A673 (cell line): Measurements from ENCODE around the gene DNAH9. TPM values are rescaled to one million over a fixed set of nuclear protein-coding genes. Genes with fewer than 3 reads are reported as not detected.

Experiments
- Bru-seq: library from RNA; stranded (reverse); fragments of 400-500 nt; gene quantifications from one replicate; lab custom pipeline; 2021; lab: Mats Ljungman, UMichigan
- BruChase-seq, 2 experiments: library from RNA; stranded (reverse); fragments of 400-500 nt; gene quantifications; one replicate each; lab custom pipeline; 2021; lab: Mats Ljungman, UMichigan
- BruUV-seq: library from RNA; stranded (reverse); fragments of 400-500 nt; replicated peaks from 2 replicates; lab custom pipeline; 2021; lab: Mats Ljungman, UMichigan
- CTCF ChIA-PET: fragments of 300-600 bp; sonication (Branson Sonifier 250); formaldehyde crosslinking; loops from one replicate; lab custom pipeline; 2022; ENCODE audit warnings: antibody characterized with exemption; lab: Charles Lee
- POLR2A ChIA-PET: fragments of 300-600 bp; sonication (Branson Sonifier 250); formaldehyde crosslinking; loops from one replicate; lab custom pipeline; 2022; ENCODE audit warnings: antibody characterized with exemption; ENCODE audit not compliant: low non-redundant PET; lab: Charles Lee
- DNase-seq: peaks from one replicate; pipeline ENCODE4 v3.0.0-alpha.2; 2015; ENCODE audit warnings: low spot score
- H3K27ac ChIP-seq: fragments of 200-600 bp; sonication (generic); 2 replicates; pipeline ENCODE4 v1.5.1; 2016; ENCODE audit warnings: mixed run types, low read depth, mild to moderate bottlenecking, mixed read lengths, antibody characterized with exemption, low read length; ENCODE audit not compliant: poor library complexity, severe bottlenecking
- H3K27me3 ChIP-seq: fragments of 200-600 bp; sonication (generic); replicated peaks from 2 replicates; pipeline ENCODE4 v1.6.1; 2017; ENCODE audit warnings: mixed run types, low read depth, mild to moderate bottlenecking, mixed read lengths, antibody characterized with exemption, low read length; ENCODE audit not compliant: insufficient read depth, poor library complexity
- H3K36me3 ChIP-seq: fragments of 200-600 bp; sonication (generic); 2 replicates; pipeline ENCODE4 v1.6.1; 2016; ENCODE audit warnings: mixed run types, mild to moderate bottlenecking, mixed read lengths, antibody characterized with exemption, low read length; ENCODE audit not compliant: insufficient read depth, poor library complexity, severe bottlenecking
- H3K4me1 ChIP-seq: fragments of 200-600 bp; sonication (generic); 2 replicates; pipeline ENCODE4 v1.6.1; 2017; ENCODE audit warnings: mixed run types, mild to moderate bottlenecking, mixed read lengths, antibody characterized with exemption, low read length; ENCODE audit not compliant: insufficient read depth, poor library complexity, severe bottlenecking
- H3K4me3 ChIP-seq: fragments of 200-600 bp; sonication (generic); 2 replicates; pipeline ENCODE4 v1.5.1; 2016; ENCODE audit warnings: low read depth, mixed run types, mild to moderate bottlenecking, mixed read lengths, low read length; ENCODE audit not compliant: poor library complexity, severe bottlenecking
- H3K9me3 ChIP-seq: fragments of 200-600 bp; sonication (generic); 2 replicates; pipeline ENCODE4 v1.6.1; 2016; ENCODE audit warnings: mixed run types, low read depth, mild to moderate bottlenecking, mixed read lengths, antibody characterized with exemption, low read length; ENCODE audit not compliant: poor library complexity, severe bottlenecking
- EZH2 ChIP-seq: fragments of 200-600 bp; sonication (generic); IDR thresholded peaks from 2 replicates; pipeline ENCODE4 v1.6.1; 2017; ENCODE audit warnings: borderline replicate concordance, low read depth, mild to moderate bottlenecking, mixed read lengths, antibody characterized with exemption, low read length; ENCODE audit not compliant: poor library complexity, severe bottlenecking
- intact Hi-C: fragments of 100-400 bp; cut with micrococcal nuclease; formaldehyde crosslinking; loops from one replicate; pipeline ENCODE4 v1.10.0; 2022; ENCODE audit not compliant: unreplicated experiment
- long read RNA-seq: library from polyadenylated mRNA; stranded (forward); transcript quantifications from one replicate; pipeline ENCODE4 v2.0.0, GENCODE V29; 2022
- total RNA-seq: library from RNA; stranded (reverse); gene quantifications from 2 replicates; pipeline ENCODE4 v1.2.3, GENCODE V29; 2021
- TF ChIP-seq, protein P1 (sequence below): fragments of 300-800, 200-600 bp; sonication (generic); conservative IDR thresholded peaks from 2 replicates; pipeline ENCODE4 v1.5.1; 2017; ENCODE audit warnings: low read depth, mild to moderate bottlenecking, antibody characterized with exemption, low read length, moderate library complexity, mixed read lengths

Gene DNAH9, protein sequence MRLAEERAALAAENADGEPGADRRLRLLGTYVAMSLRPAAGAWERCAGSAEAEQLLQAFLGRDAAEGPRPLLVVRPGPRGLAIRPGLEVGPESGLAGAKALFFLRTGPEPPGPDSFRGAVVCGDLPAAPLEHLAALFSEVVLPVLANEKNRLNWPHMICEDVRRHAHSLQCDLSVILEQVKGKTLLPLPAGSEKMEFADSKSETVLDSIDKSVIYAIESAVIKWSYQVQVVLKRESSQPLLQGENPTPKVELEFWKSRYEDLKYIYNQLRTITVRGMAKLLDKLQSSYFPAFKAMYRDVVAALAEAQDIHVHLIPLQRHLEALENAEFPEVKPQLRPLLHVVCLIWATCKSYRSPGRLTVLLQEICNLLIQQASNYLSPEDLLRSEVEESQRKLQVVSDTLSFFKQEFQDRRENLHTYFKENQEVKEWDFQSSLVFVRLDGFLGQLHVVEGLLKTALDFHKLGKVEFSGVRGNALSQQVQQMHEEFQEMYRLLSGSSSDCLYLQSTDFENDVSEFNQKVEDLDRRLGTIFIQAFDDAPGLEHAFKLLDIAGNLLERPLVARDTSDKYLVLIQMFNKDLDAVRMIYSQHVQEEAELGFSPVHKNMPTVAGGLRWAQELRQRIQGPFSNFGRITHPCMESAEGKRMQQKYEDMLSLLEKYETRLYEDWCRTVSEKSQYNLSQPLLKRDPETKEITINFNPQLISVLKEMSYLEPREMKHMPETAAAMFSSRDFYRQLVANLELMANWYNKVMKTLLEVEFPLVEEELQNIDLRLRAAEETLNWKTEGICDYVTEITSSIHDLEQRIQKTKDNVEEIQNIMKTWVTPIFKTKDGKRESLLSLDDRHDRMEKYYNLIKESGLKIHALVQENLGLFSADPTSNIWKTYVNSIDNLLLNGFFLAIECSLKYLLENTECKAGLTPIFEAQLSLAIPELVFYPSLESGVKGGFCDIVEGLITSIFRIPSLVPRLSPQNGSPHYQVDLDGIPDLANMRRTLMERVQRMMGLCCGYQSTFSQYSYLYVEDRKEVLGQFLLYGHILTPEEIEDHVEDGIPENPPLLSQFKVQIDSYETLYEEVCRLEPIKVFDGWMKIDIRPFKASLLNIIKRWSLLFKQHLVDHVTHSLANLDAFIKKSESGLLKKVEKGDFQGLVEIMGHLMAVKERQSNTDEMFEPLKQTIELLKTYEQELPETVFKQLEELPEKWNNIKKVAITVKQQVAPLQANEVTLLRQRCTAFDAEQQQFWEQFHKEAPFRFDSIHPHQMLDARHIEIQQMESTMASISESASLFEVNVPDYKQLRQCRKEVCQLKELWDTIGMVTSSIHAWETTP (N-terminal part only)
- 6.2 and 6.6 TPM in 2 replicates for total RNA-seq
- percentile 28 among the genes with signal in this experiment for Bru-seq, nascent RNA
- percentile 26 among the genes with signal in this experiment for BruChase-seq, experiment 1, labeled RNA remaining after a 2-hour chase
- percentile 29 among the genes with signal in this experiment for BruChase-seq, experiment 2, labeled RNA remaining after a 6-hour chase
- long read RNA-seq, transcript DNAH9-209 (4 exons, 1,986 nt) = major isoform, 12 of 14 reads
- long read RNA-seq, partial matches to known transcripts = 1 of 14 reads
- long read RNA-seq, other reads (novel, unspliced or antisense) = 1 of 14 reads

- CTCF ChIA-PET = interaction anchor here (1.3 kb wide), 1 partner anchor 46 kb away, joined by 4 read pairs; no protein-coding TSS in a partner anchor
Measured at GRCh38 chr17:11598274-11599221, at the start of gene DNAH9. Gene DNAH9, plus strand, starts transcription at chr17:11598470. Its CDS starts 29 bp downstream, at chr17:11598499.

GRCh38 chr17:11550431-11550830 lies 47.8 kb upstream of the DNAH9 start:
- Histone ChIP-seq H3K27me3 (no peaks in the 10 kb centered on the region), H3K36me3 (no peaks in the 10 kb centered on the region), H3K9me3 (no peaks in the 10 kb centered on the region), H3K27ac (no peak overlapping the region), H3K4me1 (peaks cover 50% of the 10 kb centered on the region), H3K4me3 (no peak overlapping the region)
- no TSS peak for BruUV-seq
- POLR2A ChIA-PET = interaction anchor here (0.5 kb wide), 1 partner anchor 55 kb away, joined by 4 read pairs; no protein-coding TSS in a partner anchor
- intact Hi-C loops = no loop called here
- CTCF ChIA-PET = no interaction called here
- TF ChIP-seq, protein P1, sequence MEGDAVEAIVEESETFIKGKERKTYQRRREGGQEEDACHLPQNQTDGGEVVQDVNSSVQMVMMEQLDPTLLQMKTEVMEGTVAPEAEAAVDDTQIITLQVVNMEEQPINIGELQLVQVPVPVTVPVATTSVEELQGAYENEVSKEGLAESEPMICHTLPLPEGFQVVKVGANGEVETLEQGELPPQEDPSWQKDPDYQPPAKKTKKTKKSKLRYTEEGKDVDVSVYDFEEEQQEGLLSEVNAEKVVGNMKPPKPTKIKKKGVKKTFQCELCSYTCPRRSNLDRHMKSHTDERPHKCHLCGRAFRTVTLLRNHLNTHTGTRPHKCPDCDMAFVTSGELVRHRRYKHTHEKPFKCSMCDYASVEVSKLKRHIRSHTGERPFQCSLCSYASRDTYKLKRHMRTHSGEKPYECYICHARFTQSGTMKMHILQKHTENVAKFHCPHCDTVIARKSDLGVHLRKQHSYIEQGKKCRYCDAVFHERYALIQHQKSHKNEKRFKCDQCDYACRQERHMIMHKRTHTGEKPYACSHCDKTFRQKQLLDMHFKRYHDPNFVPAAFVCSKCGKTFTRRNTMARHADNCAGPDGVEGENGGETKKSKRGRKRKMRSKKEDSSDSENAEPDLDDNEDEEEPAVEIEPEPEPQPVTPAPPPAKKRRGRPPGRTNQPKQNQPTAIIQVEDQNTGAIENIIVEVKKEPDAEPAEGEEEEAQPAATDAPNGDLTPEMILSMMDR = no peak
- TF ChIP-seq EZH2 = no peak
- no peak for DNase-seq

More at GRCh38 chr17:11598274-11599221, at the start of gene DNAH9:
- DNase-seq = peak; percentile 99
- Histone ChIP-seq H3K4me3 (peak within 1 kb of the TSS; percentile 79), H3K27me3 (no peaks in the 10 kb centered on the region), H3K4me1 (no peaks in the 10 kb centered on the region), H3K36me3 (no peaks in the 10 kb centered on the region), H3K27ac (peak within 1 kb of the TSS; percentile 74), H3K9me3 (no peaks in the 10 kb centered on the region)
- POLR2A ChIA-PET = interaction anchor here (0.5 kb wide), 1 partner anchor 23 kb away, joined by 3 read pairs; no protein-coding TSS in a partner anchor
- TF ChIP-seq, protein P1 = no peak
- TF ChIP-seq EZH2 = no peak
- intact Hi-C loops = loop anchor here (5.0 kb wide), 1 partner anchor 81 kb away; no protein-coding TSS in a partner anchor
- no TSS peak for BruUV-seq
